SK-N-MC (cell line): ENCODE measurements around the gene PTPRN.

Experiments
- EZH2 ChIP-seq: fragments of 200-600 bp; sonication (generic); IDR thresholded peaks from one replicate; pipeline ENCODE4 v1.6.1; 2017; ENCODE audit warnings: antibody characterized with exemption
- POLR2AphosphoS5 ChIP-seq: IDR thresholded peaks from 2 replicates; pipeline ENCODE4 v1.6.1; 2012; ENCODE audit warnings: mild to moderate bottlenecking, low read depth, low read length, borderline replicate concordance

DNA sequence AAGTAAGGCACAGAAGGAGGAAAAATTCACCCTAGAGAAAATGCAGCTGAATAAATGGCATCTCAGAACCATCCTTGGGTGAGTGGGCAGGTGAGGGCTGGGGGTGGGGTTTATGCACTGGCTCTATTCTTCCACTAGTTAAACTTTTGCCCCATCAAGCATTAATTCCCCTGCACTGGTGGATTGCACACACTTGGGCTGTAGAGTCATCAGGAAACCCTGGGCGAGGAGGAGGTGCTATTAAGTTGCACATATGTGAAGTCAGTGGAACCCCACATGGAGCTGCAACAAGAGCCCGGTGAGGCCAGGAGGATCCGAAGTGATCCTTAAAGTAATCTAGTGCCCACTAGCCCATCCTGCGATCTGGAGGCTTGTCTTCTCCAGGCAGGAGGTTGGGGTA is 36.8 kb downstream of the PTPRN start:
- no peak for TF ChIP-seq POLR2AphosphoS5
- no peak for TF ChIP-seq EZH2
